H7 (cell line): ENCODE results near the gene KRT222. TPM values are rescaled to one million over a fixed set of nuclear protein-coding genes. Genes with fewer than 3 reads are reported as not detected.

Experiments
- DNase-seq: peaks from one replicate; pipeline ENCODE4 v3.0.0; 2012
- H3K27me3 ChIP-seq: 2 replicates; pipeline ENCODE4 v1.6.0; 2011; ENCODE audit warnings: mild to moderate bottlenecking, low read length; ENCODE audit not compliant: control insufficient read depth, insufficient read depth
- H3K36me3 ChIP-seq: replicated peaks from 2 replicates; pipeline ENCODE4 v1.5.1; 2011; ENCODE audit warnings: low read length; ENCODE audit not compliant: control insufficient read depth, insufficient read depth
- H3K4me3 ChIP-seq: 2 replicates; pipeline ENCODE4 v1.5.1; 2011; ENCODE audit warnings: low read depth, mild to moderate bottlenecking, control low read depth, low read length, moderate library complexity; ENCODE audit not compliant: insufficient read depth
- total RNA-seq: library from RNA; depleted of rRNA; stranded (reverse); fragments of >200 nt; shearing (Covaris generic); gene quantifications from 2 replicates; pipeline ENCODE4 v1.2.3, GENCODE V29; 2014; rRNA removed

The KRT222 gene
- 0.07 and 0.26 TPM in 2 replicates for total RNA-seq

DNA sequence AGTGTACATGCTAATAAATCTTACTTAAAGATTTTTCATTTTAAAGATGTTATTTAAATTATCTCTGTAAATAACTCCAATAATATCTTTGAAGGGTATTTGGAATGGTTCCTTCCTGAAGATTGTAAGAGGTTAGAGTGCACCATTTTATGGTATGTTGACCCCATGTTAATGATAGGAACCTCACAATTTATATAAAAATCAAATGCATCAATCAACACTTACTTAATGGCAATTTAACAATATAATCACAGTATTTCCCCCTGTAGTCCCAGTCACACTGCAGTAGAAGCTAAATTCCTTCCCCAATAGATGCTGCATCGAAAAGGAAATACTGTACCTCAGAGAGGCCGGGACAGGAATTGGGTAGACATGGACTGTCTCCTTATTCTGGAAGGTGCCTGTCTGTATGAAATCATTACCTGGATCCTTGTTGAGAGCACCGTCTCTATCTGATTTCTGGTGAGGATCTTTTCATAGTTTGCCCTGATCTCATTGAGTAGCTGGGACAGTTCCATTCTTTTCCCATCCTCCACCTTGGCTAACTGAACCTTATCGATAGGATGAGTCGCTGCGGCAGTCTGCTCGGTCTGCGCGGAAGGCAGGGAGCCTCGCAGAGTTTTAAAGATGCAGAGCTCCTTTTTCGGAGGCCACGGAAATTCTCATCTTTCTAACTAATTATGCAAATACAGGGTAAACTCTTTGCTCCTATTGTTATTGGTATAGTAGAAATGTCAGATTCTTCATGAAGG, at the start of gene KRT222:
Gene KRT222 (minus strand): TSS at position 596 of the 752 bp plus-strand sequence. CDS start 78 bp downstream, at position 518.
- Histone ChIP-seq H3K4me3 (peak within 1 kb of the TSS; percentile 15), H3K27me3 (no peaks in the 10 kb centered on the region), H3K36me3 (no peaks in the 10 kb centered on the region)
- peak; percentile 22 for DNase-seq

GRCh38 chr17:40714473-40714872, 49.5 kb upstream of the KRT222 start:
- DNase-seq = no peak

GRCh38 chr17:40707745-40708144, 42.8 kb upstream of the KRT222 start:
- H3K4me3 ChIP-seq = no peak overlapping the region
- DNase-seq = no peak
- H3K36me3 ChIP-seq = no peaks in the 10 kb centered on the region
- H3K27me3 ChIP-seq = no peaks in the 10 kb centered on the region

More at GRCh38 chr17:40714473-40714872, 49.5 kb upstream of the KRT222 start:
- H3K4me3 ChIP-seq = no peak overlapping the region
- no peaks in the 10 kb centered on the region for H3K27me3 ChIP-seq
- H3K36me3 ChIP-seq = no peaks in the 10 kb centered on the region

DNA sequence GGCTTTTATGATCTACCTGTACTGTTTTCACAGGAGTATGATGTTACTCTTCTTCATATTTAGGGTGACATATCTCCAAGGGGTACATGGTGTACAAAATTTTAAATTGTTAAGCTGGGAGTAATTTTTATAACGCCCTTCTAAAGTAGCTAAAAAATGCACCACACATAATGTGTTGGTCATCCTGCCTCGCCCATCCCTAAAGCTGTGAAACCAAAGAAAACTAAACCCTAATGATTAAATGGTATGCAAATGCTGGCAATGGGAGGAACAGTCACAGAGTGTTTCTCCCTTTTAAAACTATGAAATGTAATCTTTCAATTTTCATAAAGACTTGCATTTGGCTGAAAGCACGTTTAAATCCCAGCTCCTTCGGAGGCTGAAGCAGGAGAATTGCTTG, 40.6 kb upstream of the KRT222 start:
- H3K4me3 ChIP-seq = no peak overlapping the region
- no peaks in the 10 kb centered on the region for H3K27me3 ChIP-seq
- H3K36me3 ChIP-seq = no peaks in the 10 kb centered on the region
- DNase-seq = no peak

GRCh38 chr17:40703652-40704051, 38.7 kb upstream of the KRT222 start, which contains the start of gene KRT24:
Gene KRT24, minus strand, starts transcription at chr17:40703752. Its CDS starts 59 bp downstream, at chr17:40703693.
- Histone ChIP-seq H3K36me3 (no peaks in the 10 kb centered on the region), H3K27me3 (no peaks in the 10 kb centered on the region), H3K4me3 (no peak within 1 kb of the TSS)
- DNase-seq = no peak

GRCh38 chr17:40702271-40702670, 37.3 kb upstream of the KRT222 start:
- Histone ChIP-seq H3K27me3 (no peaks in the 10 kb centered on the region), H3K36me3 (no peaks in the 10 kb centered on the region), H3K4me3 (no peak overlapping the region)
- DNase-seq = no peak

DNA sequence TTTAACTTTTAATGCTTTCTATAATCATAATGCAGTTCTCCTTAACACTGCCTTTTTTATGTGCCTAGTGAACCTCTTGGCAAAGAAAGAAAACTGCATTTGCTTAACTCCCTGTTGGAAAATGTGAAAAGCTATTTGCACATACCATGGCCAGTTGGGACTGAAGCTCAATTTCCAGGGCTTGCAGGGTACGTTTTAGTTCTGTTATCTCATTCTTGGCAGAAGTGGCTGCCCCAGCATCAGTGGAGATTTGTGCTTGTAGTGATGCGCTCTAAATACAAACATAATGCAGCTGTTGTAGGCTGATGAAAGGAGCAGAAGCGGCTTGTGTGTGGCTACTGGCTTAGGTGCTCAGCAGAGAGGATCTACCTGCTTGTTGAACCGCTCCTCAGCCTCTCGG, 34.9 kb upstream of the KRT222 start:
- Histone ChIP-seq H3K36me3 (no peaks in the 10 kb centered on the region), H3K4me3 (no peak overlapping the region), H3K27me3 (no peaks in the 10 kb centered on the region)
- no peak for DNase-seq

- no peak for DNase-seq
- Histone ChIP-seq H3K27me3 (no peaks in the 10 kb centered on the region), H3K36me3 (no peaks in the 10 kb centered on the region), H3K4me3 (no peak overlapping the region)
Observed at GRCh38 chr17:40699371-40699770, 34.4 kb upstream of the KRT222 start.

GRCh38 chr17:40697297-40697696, 32.3 kb upstream of the KRT222 start:
- H3K36me3 ChIP-seq = no peaks in the 10 kb centered on the region
- DNase-seq = no peak

DNA sequence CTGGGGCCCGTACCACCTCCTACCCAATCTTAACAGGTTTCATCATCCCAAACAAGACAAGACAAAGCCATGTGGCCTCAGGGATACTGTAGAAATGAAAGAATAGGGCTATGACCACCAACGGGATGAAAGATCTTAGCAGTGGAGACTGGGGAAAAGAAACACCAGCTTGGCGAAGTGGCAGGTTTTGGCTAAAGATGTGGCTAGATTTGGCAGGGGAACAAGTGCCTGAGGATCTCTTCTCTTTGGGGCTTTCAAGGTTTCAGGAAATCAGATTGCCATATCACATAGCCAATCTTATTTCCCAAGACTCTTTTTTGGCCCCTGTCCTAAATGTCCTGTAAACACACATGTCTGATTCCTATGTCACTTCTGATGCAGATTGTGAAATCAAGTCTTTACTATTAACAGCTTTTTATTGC, 31.7 kb upstream of the KRT222 start:
- no peak for DNase-seq
- Histone ChIP-seq H3K36me3 (no peaks in the 10 kb centered on the region), H3K27me3 (no peaks in the 10 kb centered on the region), H3K4me3 (no peak overlapping the region)

More at GRCh38 chr17:40697297-40697696, 32.3 kb upstream of the KRT222 start:
- H3K27me3 ChIP-seq = no peaks in the 10 kb centered on the region
- no peak overlapping the region for H3K4me3 ChIP-seq

DNA sequence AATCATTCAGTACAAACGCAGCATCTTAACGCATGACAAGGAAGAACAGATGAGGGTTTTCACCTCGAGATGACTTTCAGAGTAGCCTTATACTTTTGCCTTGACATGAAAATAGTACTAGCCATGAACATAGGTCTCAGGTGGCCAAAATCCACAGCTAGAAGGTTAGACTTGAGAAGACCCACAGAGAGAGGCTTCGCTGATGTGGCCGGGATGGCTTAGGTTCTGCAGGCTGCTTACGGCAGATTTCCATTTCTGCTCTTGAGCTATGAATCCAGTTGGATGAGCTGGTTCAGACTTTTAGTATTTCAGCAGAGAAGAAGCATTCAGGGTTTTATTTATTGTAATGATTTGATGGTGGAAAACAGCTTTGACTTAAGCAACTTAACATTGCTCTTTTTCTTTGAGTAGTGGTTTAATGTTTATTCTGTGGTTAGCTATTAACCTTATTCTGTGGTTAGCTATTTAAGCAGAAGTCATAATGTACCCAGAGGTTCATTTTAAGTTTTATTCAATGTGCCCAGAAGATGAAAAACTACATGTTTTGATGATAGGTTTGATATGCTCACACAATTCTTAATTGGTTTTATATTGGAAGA, 31.0 kb upstream of the KRT222 start:
- no peaks in the 10 kb centered on the region for H3K36me3 ChIP-seq
- H3K27me3 ChIP-seq = no peaks in the 10 kb centered on the region
- no peak overlapping the region for H3K4me3 ChIP-seq
- no peak for DNase-seq

GRCh38 chr17:40694584-40694983, 29.6 kb upstream of the KRT222 start:
- Histone ChIP-seq H3K27me3 (no peaks in the 10 kb centered on the region), H3K4me3 (no peak overlapping the region), H3K36me3 (no peaks in the 10 kb centered on the region)
- no peak for DNase-seq

DNA sequence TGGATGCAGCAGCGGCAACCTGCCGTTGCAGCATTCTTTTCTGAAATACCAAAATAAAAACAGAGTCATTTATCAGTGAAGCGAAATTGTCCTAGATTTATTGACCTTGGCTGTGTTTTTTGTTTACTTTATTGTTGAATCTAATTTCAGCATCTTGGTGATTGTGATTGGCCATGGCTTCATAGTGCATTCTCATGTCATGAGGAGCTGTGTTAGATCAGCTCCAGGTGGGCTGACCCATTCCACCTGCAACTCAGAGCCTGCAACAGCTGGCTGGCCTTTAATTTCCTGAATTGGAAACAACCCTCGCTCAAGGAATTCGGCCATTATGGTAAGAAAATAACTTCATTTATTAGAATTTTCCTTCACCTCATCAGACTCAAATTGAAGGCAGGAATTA, 22.1 kb upstream of the KRT222 start:
- Histone ChIP-seq H3K27me3 (no peaks in the 10 kb centered on the region; the same call in 1 of the 2 replicates), H3K36me3 (no peaks in the 10 kb centered on the region), H3K4me3 (no peak overlapping the region)
- DNase-seq = no peak

DNA sequence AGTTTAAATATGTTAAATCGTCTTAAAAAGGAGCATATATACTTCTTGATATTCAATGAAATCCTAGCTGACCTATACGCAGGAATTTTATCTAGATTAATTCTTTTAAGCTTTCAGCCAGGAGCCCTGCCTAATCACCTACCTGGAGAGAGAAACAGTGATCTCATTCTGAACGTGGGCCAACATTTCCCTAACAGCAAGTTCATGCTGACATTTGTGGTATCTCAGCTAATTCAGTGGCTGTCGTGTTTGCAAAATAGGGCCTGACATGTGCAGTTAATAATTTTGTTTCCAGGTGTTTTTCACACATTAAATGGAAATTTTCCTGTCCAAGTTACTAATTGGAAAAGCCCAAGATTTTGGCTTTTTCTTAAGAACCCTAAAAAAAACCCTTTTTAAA, 21.2 kb upstream of the KRT222 start:
- DNase-seq = no peak
- Histone ChIP-seq H3K36me3 (no peaks in the 10 kb centered on the region), H3K27me3 (no peaks in the 10 kb centered on the region; the same call in 1 of the 2 replicates)

DNA sequence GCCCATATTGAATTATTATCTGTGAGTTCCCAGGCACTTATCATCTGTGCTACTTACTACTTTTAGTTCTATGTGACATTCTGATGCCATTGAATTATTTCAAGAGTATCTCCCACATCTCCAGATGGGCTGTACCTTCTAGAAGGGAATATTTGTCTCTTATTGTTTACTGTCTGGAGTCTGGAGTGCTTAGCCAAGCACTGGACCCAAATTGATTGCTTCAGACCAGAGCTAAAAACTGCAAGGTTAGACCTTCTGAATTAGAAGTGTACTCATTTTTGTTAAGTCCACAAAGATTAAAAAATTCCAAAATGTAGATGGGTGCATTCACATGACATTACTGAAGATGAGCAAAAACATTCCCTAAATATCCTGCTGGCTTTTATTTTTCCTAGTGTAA, 16.0 kb upstream of the KRT222 start:
- no peak for DNase-seq
- no peaks in the 10 kb centered on the region for H3K36me3 ChIP-seq
- no peak overlapping the region for H3K4me3 ChIP-seq
- H3K27me3 ChIP-seq = no peaks in the 10 kb centered on the region; the same call in 1 of the 2 replicates

More for the DNA sequence above, 21.2 kb upstream of the KRT222 start:
- no peak overlapping the region for H3K4me3 ChIP-seq
